GM12892 (cell line): ENCODE measurements around the gene SLC26A6.

ENCODE experiments used
- POLR2A ChIP-seq: IDR thresholded peaks from 2 replicates; pipeline ENCODE4 v1.6.1; 2011; ENCODE audit warnings: low read depth, low read length, control low read depth
- POLR2AphosphoS5 ChIP-seq: IDR thresholded peaks from 2 replicates; pipeline ENCODE4 v1.6.1; 2011; ENCODE audit warnings: low read depth, low read length, control low read depth
- TAF1 ChIP-seq: IDR thresholded peaks from 2 replicates; pipeline ENCODE4 v1.6.1; 2011; ENCODE audit warnings: low read depth, mild to moderate bottlenecking, control low read depth, low read length, borderline replicate concordance

GRCh38 chr3:48656061-48656840, 21.0 kb upstream of the SLC26A6 start:
- TF ChIP-seq POLR2A, result no peak
- TF ChIP-seq POLR2AphosphoS5, result no peak
- TF ChIP-seq TAF1, result no peak
